ENCODE measurements around the gene AVEN.
"Not testable (repeated sequence)": the region's sequence is repeated elsewhere in the genome, so short reads cannot be mapped to it uniquely, and the experiment has no call there.

Gene AVEN

DNA sequence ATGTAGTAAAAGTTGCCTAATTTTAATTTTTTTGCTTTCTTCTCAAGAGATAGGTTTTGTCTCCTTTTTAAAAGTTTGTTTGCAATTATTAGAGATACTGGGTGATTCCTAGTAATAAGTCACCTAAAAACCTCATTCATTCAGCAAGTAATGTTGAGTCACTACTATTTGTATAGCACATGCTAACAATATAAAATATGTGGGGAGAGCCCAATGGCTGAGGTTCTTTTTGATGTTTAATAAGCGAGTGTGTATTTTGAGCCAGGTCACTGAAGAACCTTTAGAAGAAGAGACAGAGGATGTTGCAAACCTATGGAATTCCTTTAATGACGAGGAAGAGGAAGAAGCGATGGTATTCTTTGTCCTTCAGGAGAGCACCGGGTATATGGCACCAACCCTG lies 194.4 kb downstream of the AVEN start:
- no peak for FAIRE-seq

DNA sequence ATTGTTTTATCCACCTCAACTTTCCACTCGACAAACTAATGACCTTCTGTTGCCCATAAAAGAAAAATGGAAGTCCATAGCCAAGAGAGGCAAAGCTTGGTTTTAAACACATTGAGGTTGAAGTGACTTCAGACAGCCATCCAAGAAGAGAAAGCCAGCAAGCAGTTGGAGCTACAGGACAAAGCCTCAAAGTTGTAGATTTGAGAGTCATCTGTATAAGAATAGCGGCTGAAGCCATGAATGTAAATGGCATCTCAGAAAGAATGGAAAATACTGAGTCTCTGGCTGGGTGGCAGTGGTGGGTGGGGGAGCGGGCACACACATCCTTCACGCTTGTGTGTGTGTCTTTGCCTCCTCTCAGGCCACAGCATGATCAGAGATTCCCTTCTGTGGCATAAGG lies 194.8 kb downstream of the AVEN start:
- FAIRE-seq = no peak

DNA sequence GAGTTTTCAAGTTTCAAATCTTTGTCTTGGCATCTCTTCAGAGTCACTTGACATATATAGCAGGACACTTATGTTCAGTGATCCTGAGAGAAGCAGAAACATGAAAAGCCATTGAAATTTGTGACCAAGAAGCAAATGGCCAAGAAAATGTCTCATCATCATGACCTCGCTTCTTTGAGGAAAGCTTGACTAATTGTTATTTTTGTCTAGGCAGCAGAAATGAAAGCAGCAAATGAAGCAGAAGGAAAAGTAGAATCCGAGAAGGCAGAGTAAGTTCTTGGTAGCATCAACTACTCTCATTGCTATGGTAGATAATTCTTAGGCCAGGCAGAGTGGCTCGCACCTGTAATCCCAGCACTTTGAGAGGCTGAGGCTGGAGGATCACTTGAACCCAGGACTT lies 198.4 kb downstream of the AVEN start:
- FAIRE-seq = no peak

DNA sequence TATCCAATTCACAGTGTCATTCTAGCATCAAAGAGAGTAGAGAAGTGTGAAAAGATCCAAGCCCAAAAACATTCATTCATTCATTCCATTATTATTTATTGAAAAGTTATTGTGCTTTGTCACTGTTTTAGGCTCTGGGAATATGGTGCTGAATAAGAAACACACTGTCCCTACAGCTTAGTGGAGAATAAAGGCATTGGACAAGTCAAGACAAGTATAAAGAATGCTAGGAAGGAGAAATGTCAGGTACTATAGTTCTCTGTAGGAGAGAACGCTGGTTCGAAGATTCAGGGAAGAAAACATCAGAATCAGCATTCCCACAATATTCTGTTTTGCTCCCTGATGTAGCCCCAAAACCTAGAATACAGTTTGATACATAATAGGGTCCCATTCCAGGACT lies 199.5 kb downstream of the AVEN start:
- no peak for FAIRE-seq

DNA sequence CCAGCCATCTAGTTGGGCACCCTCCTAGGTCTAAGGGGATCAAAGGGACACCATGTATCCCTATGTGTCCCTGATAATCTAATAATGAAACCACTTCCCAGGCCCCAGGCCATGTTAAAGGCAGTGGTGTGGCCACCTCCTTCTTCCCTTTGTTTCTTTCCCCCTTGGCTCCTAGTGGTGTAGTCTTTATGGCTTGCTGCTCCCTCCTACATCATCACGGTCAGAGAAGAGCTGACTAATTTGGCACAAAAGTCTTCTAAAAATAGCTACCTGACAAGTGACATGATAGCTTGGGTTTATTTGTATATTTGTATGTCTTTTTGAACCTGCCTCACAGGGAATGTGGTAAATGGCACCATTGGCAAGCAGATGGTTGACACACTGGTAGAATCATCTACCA lies 201.7 kb downstream of the AVEN start:
- FAIRE-seq = no peak

DNA sequence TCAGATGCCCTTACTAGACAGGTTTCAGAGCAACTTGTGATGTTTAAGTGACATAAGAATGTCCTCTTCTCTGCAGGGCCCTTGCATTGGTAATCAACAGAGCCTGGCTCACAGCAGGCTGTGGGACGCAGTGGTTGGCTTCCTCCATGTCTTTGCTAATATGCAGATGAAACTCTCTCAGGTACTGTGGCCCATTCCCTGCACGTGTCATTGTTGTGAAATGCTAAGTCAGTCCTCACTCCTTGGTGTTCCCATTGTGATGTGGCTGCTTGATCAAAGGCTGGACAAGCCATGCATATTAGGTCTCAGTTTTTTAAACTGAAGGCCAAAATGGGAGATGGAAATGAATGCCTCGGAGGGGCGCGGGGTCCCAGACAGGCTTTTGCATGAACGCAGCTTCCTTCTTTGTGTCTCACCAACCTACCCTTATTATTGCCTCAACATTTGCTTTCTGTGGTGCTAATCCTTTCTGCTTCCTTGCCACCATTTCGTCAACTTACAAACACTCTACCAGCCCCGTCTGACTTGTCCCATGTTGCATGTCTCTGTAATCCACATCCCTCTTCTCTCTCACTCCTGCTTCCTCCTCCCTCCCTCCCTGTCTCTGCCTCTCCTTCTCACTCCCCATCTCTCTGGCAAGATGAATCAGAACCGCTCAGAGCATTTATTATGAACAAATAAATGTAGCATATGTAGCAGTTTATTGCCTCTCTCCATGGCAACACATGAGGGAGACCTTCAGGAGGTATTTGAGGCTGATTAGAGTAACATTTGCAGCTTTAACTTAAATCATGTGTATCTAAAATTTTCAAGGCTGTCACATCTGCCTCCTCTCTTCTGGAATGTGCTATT lies 203.9 kb downstream of the AVEN start:
- FAIRE-seq = no peak

DNA sequence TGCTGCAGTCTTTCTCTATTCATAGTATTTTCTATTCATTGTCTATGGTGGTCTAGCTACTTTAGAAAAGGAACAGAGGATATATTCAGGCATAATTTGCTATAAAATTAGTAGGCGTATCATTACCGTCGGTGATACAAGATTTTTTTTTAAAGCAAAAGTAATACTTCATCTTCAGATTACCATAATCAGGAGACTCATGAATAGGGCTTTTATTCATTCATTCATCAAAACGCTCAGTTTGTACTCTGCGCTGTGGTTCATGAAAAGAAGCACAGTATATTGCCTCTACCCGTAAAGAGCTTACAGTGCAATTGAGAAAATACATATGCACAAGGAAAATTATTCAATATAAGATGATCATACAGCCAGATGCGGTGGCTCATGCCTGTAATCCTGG lies 207.4 kb downstream of the AVEN start:
- FAIRE-seq = no peak

DNA sequence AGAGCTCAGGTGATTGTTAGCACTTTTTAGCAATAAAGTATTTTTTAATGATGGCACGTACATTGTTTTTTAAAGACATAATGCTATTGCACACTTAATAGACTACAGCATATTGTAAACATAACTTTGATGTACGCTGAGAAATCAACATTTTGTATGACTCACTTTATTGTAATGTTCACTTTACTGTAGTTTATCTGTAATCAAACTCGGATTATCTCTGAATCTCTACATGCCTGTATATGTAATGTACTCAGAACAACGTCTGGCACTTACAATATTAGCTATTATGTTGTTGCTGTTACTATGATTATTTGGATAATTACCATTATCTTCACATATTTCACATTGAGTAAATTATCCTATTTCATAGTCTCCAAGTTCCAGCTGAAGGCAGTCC lies 208.7 kb downstream of the AVEN start:
- no peak for FAIRE-seq

DNA sequence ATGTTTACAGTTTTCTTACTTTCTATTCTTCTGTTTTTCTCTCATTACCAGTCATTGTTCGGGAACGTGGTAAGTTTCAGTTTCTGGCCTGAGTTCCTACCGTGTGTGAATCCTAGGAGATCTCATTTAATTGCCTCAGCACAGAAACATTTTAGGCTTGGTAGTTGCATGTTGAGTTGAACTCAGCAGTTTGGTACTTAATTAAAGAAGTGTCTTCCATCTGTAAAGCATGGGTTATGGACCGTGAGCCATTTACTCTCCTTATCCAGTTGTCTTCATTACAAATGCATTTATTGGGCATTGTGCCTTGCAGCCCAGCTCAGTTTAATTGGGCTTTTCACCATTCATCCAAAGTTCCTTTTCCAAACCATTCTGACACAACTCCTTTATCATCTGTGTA lies 212.8 kb downstream of the AVEN start:
- no peak for FAIRE-seq

DNA sequence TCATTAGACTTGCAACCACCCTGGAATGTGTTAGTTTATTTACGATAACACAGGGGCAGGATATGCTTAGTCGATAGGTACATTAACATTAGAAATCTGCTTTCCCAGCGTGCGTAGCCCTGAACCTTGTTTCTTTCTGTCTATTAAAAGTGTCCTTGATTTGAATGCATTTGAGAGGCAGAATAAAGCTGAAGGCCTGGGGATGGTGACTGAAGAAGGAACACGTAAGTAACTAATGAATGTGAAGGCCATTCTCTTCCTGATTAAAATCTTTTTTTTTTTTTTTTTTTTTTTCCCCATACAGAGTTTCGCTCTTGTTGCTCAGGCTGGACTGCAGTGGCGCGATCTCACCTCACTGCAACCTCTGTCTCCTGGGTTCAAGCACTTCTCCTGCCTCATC lies 213.6 kb downstream of the AVEN start:
- FAIRE-seq = no peak

DNA sequence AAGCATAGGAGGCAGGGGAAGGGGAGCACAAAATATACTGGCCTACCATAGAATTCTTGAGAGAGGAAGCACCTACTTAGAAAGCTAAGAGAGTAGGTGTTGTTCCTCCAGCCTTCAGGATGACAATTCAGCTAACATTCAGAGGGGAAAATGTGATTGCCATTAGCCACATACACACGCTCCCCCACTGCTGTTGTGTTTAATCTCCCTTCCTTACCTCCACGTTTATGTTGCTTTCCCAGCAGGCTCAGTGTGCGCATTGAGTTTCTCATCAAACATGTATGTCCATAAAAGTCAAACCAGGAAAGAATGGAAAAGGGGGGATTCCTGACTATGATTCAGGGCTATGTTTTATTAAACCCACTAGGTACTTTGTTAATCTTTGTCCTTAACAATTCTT lies 215.9 kb downstream of the AVEN start:
- FAIRE-seq = no peak

DNA sequence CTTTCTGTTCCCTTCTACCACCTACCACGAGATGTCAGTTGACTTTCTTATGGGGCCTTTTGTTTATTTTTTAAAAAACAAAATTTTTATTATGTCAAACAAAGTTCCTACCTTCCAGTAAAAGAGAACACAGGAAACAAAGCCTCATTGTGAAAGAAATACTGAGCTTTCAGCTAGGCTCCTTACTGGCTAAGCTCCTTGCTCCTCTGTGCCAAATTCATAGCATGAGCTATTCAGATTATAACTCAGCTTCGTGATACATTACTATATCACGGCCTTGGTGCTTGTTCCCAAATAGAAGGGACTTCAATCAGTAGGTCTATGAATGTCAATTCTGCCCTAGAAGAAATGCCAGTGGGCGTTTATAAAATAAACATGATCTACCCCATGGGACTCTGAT lies 216.5 kb downstream of the AVEN start:
- no peak for FAIRE-seq

DNA sequence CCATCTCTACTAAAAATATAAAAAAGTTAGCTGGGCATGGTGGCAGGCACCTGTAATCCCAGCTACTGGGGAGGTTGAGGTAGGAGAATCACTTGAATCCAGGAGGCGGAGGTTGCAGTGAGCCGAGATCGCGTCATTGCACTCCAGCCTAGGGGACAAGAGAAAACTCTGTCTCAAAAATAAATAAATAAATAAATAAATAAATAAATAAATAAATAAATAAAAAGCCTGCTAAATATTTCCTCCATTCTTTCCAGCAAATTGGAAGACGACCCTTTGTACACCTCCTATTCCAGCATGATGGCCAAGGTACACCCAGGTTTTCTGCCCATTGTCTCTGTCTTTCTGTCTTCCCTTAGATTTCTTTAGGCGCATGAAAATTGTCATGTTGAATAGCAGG lies 219.5 kb downstream of the AVEN start:
- not testable (repeated sequence) for FAIRE-seq
